Measurements from ENCODE around the gene GTF2H4. TPM values are rescaled to one million over a fixed set of nuclear protein-coding genes. Genes with fewer than 3 reads are reported as not detected.

GTF2H4 gene
- total and polyA plus RNA-seq, 2 experiments from 2014 or later = 13.6 to 15.2 TPM

- Histone ChIP-seq H3K27me3 (peaks cover 37% of the 10 kb centered on the region), H3K4me2 (no peak overlapping the region), H3K4me3 (no peak overlapping the region), H3K4me1 (ENCODE audit: insufficient read depth) (no peaks in the 10 kb centered on the region), H3K79me2 (no peaks in the 10 kb centered on the region), H3K36me3 (replicated peaks; ENCODE audit: insufficient read depth, low read depth) (no peaks in the 10 kb centered on the region), H3K27ac (no peak overlapping the region), H2AFZ (no peak overlapping the region), H3K9me2 (replicated peaks; ENCODE audit: insufficient read depth) (no peaks in the 10 kb centered on the region), H4K20me1 (ENCODE audit: insufficient read depth, poor library complexity, severe bottlenecking) (no peaks in the 10 kb centered on the region), H3K9me3 (ENCODE audit: low read depth) (no peaks in the 10 kb centered on the region)
- TF ChIP-seq, protein P1, sequence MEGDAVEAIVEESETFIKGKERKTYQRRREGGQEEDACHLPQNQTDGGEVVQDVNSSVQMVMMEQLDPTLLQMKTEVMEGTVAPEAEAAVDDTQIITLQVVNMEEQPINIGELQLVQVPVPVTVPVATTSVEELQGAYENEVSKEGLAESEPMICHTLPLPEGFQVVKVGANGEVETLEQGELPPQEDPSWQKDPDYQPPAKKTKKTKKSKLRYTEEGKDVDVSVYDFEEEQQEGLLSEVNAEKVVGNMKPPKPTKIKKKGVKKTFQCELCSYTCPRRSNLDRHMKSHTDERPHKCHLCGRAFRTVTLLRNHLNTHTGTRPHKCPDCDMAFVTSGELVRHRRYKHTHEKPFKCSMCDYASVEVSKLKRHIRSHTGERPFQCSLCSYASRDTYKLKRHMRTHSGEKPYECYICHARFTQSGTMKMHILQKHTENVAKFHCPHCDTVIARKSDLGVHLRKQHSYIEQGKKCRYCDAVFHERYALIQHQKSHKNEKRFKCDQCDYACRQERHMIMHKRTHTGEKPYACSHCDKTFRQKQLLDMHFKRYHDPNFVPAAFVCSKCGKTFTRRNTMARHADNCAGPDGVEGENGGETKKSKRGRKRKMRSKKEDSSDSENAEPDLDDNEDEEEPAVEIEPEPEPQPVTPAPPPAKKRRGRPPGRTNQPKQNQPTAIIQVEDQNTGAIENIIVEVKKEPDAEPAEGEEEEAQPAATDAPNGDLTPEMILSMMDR (IDR thresholded peaks at IDR 0.05; ENCODE audit: poor library complexity) = no peak
- TF ChIP-seq EZH2 (IDR thresholded peaks at IDR 0.05; ENCODE audit: borderline replicate concordance) (no peak), EZH2phosphoT487 (IDR thresholded peaks at IDR 0.05; ENCODE audit: low read depth, severe bottlenecking, unreplicated experiment) (no peak)
- WGBS (ENCODE audit: low lambda C conversion rate, missing lambda C conversion rate) = 55% methylated on average over 2 of the region's 2 CpGs
- no peak for DNase-seq (ENCODE audit: low spot score)
Observed at GRCh38 chr6:30957716-30958115, 49.7 kb downstream of the GTF2H4 start.

DNA sequence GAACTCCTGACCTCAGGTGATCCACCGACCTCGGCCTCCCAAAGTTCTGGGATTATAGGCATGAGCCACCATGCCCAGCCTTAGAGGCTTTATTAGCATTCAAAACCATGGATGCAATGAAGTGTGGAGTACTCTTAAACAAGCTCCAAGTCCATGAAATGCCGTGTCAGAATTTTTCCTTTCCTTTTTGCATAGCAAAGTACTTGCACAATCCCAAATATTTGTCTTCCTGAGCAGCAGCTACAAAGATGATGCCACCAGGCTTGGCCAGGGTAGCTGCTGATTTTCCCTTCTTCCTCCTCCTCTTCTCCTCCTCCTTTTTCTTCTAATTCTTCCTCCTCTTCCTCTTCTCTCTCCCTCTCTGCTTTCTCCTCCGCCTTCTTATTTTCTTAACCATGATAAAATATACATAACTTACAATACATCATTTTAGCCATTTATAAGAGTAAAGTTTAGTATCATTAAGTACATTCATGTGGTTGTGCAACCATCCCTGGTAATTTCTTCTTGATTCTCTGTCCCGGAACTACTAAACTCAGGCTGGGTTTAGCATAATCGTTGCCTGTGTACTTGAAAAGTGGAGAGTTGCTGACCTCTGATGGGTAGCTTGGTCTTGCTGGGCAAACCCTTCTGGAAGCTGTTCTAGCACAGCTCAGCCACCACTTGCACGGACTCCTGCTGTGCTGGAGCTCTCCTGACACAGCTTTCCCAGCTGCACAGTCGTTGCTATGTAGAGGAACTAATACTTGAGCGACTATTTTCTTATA, 53.1 kb downstream of the GTF2H4 start:
- no peaks in the 10 kb centered on the region for H3K79me2 ChIP-seq
- H3K4me3 ChIP-seq = no peak overlapping the region
- H2AFZ ChIP-seq = no peak overlapping the region
- TF ChIP-seq EZH2 (IDR thresholded peaks at IDR 0.05; ENCODE audit: borderline replicate concordance) (no peak), EZH2phosphoT487 (IDR thresholded peaks at IDR 0.05; ENCODE audit: low read depth, severe bottlenecking, unreplicated experiment) (no peak)
- TF ChIP-seq, protein P1 (IDR thresholded peaks at IDR 0.05; ENCODE audit: poor library complexity) = no peak
- H3K27me3 ChIP-seq = peaks cover 17% of the 10 kb centered on the region
- no peak overlapping the region for H3K27ac ChIP-seq
- H3K4me2 ChIP-seq = no peak overlapping the region
- H3K9me3 ChIP-seq (ENCODE audit: low read depth) = no peaks in the 10 kb centered on the region
- no peaks in the 10 kb centered on the region for H3K36me3 ChIP-seq (replicated peaks; ENCODE audit: insufficient read depth, low read depth)
- no peak for DNase-seq (ENCODE audit: low spot score)
- no peaks in the 10 kb centered on the region for H3K4me1 ChIP-seq (ENCODE audit: insufficient read depth)
- 85% methylated on average over 9 of the region's 9 CpGs for WGBS (ENCODE audit: low lambda C conversion rate, missing lambda C conversion rate)
- H3K9me2 ChIP-seq (replicated peaks; ENCODE audit: insufficient read depth) = no peaks in the 10 kb centered on the region
- H4K20me1 ChIP-seq (ENCODE audit: insufficient read depth, poor library complexity, severe bottlenecking) = no peaks in the 10 kb centered on the region

GRCh38 chr6:30962716-30963115, 54.7 kb downstream of the GTF2H4 start:
- no peaks in the 10 kb centered on the region for H3K36me3 ChIP-seq (replicated peaks; ENCODE audit: insufficient read depth, low read depth)
- no peaks in the 10 kb centered on the region for H4K20me1 ChIP-seq (ENCODE audit: insufficient read depth, poor library complexity, severe bottlenecking)
- H3K4me3 ChIP-seq = no peak overlapping the region
- H3K27ac ChIP-seq = no peak overlapping the region
- DNase-seq (ENCODE audit: low spot score) = no peak
- no peak overlapping the region for H2AFZ ChIP-seq
- TF ChIP-seq EZH2 (IDR thresholded peaks at IDR 0.05; ENCODE audit: borderline replicate concordance) (no peak), EZH2phosphoT487 (IDR thresholded peaks at IDR 0.05; ENCODE audit: low read depth, severe bottlenecking, unreplicated experiment) (no peak)
- TF ChIP-seq, protein P1 (IDR thresholded peaks at IDR 0.05; ENCODE audit: poor library complexity) = no peak
- H3K9me3 ChIP-seq (ENCODE audit: low read depth) = no peaks in the 10 kb centered on the region
- no peak overlapping the region for H3K4me2 ChIP-seq
- H3K79me2 ChIP-seq = no peaks in the 10 kb centered on the region
- H3K27me3 ChIP-seq = peaks cover 5% of the 10 kb centered on the region
- no peaks in the 10 kb centered on the region for H3K9me2 ChIP-seq (replicated peaks; ENCODE audit: insufficient read depth)
- H3K4me1 ChIP-seq (ENCODE audit: insufficient read depth) = no peaks in the 10 kb centered on the region

Data from hepatocyte (in vitro differentiated cells).